ENCODE data around the gene CHST11.
A peak's percentile ranks its signal among the peaks of the same experiment; 100 is the strongest.

CHST11 gene

GRCh38 chr12:104659058-104659457 lies 202.3 kb downstream of the CHST11 start:
- no peak for DNase-seq (ENCODE audit: low read depth)
- TF ChIP-seq CTCF (conservative IDR thresholded peaks at IDR 0.05; ENCODE audit: low read length) = no peak
- H3K4me3 ChIP-seq (ENCODE audit: low read length) = no peak overlapping the region

GRCh38 chr12:104662203-104662602 lies 205.5 kb downstream of the CHST11 start:
- no peak overlapping the region for H3K4me3 ChIP-seq (ENCODE audit: low read length)
- DNase-seq (ENCODE audit: low read depth) = no peak
- no peak for TF ChIP-seq CTCF (conservative IDR thresholded peaks at IDR 0.05; ENCODE audit: low read length)

GRCh38 chr12:104662908-104663307 lies 206.2 kb downstream of the CHST11 start:
- DNase-seq (ENCODE audit: low read depth) = no peak
- H3K4me3 ChIP-seq (ENCODE audit: low read length) = no peak overlapping the region
- TF ChIP-seq CTCF (conservative IDR thresholded peaks at IDR 0.05; ENCODE audit: low read length) = no peak

- H3K4me3 ChIP-seq (ENCODE audit: low read length) = no peak overlapping the region
- DNase-seq (ENCODE audit: low read depth) = no peak
- no peak for TF ChIP-seq CTCF (conservative IDR thresholded peaks at IDR 0.05; ENCODE audit: low read length)
Measured at GRCh38 chr12:104664351-104664750, 207.6 kb downstream of the CHST11 start.

GRCh38 chr12:104665296-104665695 lies 208.5 kb downstream of the CHST11 start:
- TF ChIP-seq CTCF (conservative IDR thresholded peaks at IDR 0.05; ENCODE audit: low read length) = no peak
- H3K4me3 ChIP-seq (ENCODE audit: low read length) = no peak overlapping the region
- no peak for DNase-seq (ENCODE audit: low read depth)

- DNase-seq (ENCODE audit: low read depth) = peak; percentile 52
- no peak for TF ChIP-seq CTCF (conservative IDR thresholded peaks at IDR 0.05; ENCODE audit: low read length)
- H3K4me3 ChIP-seq (ENCODE audit: low read length) = no peak overlapping the region
Measured at GRCh38 chr12:104667139-104667538, 210.4 kb downstream of the CHST11 start.

GRCh38 chr12:104668274-104668718 lies 211.5 kb downstream of the CHST11 start:
- no peak for DNase-seq (ENCODE audit: low read depth)
- H3K4me3 ChIP-seq (ENCODE audit: low read length) = no peak overlapping the region
- no peak for TF ChIP-seq CTCF (conservative IDR thresholded peaks at IDR 0.05; ENCODE audit: low read length)

All from AG10803 (cell line).